Memory B cell (primary cell): ENCODE results near the gene XIRP1.
"Not testable (repeated sequence)": the region's sequence is repeated elsewhere in the genome, so short reads cannot be mapped to it uniquely, and the experiment has no call there.

Source experiments
- ATAC-seq: fragments of 150-1000 bp; cut with Tn5 transposase; 2 replicates; pipeline ENCODE4 v1.10.0; 2021; ENCODE audit warnings: low read depth, mild to moderate bottlenecking, moderate library complexity
- DNase-seq, 2 donors: peaks; one replicate each; pipeline ENCODE4 v3.0.0; 2022; ENCODE audit warnings: low spot score in 2 of 2
- H3K27ac Mint-ChIP-seq: one replicate; pipeline ENCODE4 v1.8.0; 2022; ENCODE audit warnings: mild to moderate bottlenecking, moderate library complexity, mixed read lengths
- H3K27me3 Mint-ChIP-seq: one replicate; pipeline ENCODE4 v1.8.0; 2022; ENCODE audit warnings: mixed read lengths
- H3K36me3 Mint-ChIP-seq: one replicate; pipeline ENCODE4 v1.8.0; 2022; ENCODE audit warnings: mild to moderate bottlenecking, mixed read lengths
- H3K4me1 Mint-ChIP-seq: one replicate; pipeline ENCODE4 v1.8.0; 2022; ENCODE audit warnings: mixed read lengths
- H3K4me3 Mint-ChIP-seq: one replicate; pipeline ENCODE4 v1.8.0; 2022; ENCODE audit warnings: mild to moderate bottlenecking, moderate library complexity, mixed read lengths
- H3K9me3 Mint-ChIP-seq: one replicate; pipeline ENCODE4 v1.8.0; 2022; ENCODE audit warnings: mixed read lengths

Gene XIRP1

DNA sequence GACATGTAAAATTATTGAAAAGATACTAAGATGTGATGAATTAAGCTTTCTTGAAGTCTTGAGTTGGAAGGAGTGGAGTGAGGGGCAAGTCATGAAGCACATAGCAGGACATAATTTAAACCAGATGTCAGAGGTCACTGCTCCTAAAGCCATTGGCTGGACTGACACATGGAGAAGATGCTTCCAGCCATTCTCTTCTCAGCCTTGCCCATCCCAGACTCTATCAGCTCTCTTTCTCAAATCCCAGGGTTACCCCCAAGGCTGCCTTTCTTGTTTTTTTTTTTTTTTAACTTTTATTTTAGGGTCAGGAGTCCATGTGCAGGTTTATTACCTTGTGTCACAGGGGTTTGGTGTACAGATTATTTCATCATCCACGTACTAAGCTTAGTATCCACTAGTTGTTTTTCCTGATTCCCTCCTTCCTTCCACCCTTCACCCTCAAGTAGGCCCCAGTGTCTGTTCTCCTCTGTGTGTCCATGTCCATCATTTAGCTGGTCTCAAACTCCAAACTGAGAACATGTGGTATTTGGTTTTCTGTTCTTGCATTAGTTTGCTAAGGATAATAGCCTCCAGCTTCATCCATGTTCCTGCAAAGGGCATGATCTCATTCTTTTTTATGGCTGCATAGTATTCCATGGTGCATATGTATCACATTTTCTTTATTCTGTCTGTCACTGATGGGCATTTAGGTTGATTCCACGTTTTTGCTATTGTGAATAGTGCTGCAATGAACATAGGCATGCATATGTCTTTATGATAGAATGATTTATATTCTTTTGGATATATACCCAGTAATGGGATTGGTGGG, 18.9 kb downstream of the XIRP1 start:
- H3K27me3 Mint-ChIP-seq: no peaks in the 10 kb centered on the region
- peaks cover 9% of the 10 kb centered on the region for H3K4me1 Mint-ChIP-seq
- DNase-seq: no peak
- ATAC-seq: no peak
- no peaks in the 10 kb centered on the region for H3K36me3 Mint-ChIP-seq
- H3K9me3 Mint-ChIP-seq: no peaks in the 10 kb centered on the region
- no peak overlapping the region for H3K27ac Mint-ChIP-seq
- no peak overlapping the region for H3K4me3 Mint-ChIP-seq

DNA sequence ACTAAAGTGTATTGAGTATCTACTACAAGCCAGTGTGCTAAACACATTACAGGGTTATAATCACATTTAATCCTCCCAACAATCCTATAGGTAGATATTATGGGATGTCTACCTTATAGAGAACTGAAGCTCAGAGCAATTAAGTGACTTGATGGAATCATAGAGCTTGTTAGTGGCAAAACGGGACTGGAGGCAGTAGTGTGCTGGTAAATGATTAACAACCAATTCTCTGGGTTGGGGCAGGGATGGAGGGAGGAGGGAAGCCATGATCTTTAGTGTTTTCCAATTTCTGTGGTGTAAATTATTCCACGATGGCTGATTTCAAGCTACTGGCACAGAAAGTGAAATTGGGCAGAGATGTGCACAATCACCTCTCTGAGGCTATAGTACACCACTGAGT, 20.5 kb downstream of the XIRP1 start:
- ATAC-seq (no peak), DNase-seq (no peak)
- H3K27me3 Mint-ChIP-seq: no peaks in the 10 kb centered on the region
- H3K27ac Mint-ChIP-seq: no peak overlapping the region
- no peaks in the 10 kb centered on the region for H3K9me3 Mint-ChIP-seq
- H3K4me1 Mint-ChIP-seq: peaks cover 2% of the 10 kb centered on the region
- no peak overlapping the region for H3K4me3 Mint-ChIP-seq
- no peaks in the 10 kb centered on the region for H3K36me3 Mint-ChIP-seq

DNA sequence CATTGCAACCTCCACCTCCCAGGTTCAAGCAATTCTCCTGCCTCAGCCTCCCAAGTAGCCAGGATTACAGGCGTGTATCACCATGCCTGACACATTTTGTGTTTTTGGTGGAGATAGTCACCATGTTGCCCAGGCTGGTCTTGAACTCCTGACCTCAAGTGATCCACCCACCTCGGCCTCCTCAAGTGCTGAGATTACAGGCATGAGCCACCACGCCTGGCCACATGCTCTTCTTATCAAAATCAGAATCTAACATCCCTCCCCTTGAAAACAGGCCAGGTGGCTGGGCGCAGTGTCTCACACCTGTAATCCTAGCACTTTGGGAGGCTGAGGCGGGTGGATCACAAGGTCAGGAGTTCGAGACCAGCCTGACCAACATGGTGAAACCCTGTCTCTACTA, 21.5 kb downstream of the XIRP1 start:
- not testable (repeated sequence) for H3K27me3 Mint-ChIP-seq, H3K36me3 Mint-ChIP-seq, H3K9me3 Mint-ChIP-seq, H3K4me3 Mint-ChIP-seq, DNase-seq, H3K27ac Mint-ChIP-seq, H3K4me1 Mint-ChIP-seq, ATAC-seq

DNA sequence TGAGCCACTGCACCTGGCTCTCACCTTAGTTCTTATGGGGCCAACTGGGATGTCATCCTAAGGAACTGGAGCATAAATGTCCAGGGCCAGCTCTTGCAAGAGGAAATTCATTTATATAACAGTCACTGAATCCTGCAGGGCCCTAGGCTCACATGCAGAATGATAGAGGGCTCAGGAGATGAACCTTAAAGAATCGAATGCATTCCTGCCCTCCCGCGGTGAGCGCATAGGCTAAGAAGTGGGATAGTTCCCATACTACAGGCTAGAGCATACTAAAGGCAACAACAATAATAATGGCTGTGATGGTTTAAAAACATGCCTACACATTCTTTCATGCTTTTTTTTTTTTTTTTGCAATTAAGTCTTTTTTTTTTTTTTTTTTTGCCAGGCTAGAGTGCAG, 21.9 kb downstream of the XIRP1 start:
- Mint-ChIP-seq H3K4me1 (peaks cover 2% of the 10 kb centered on the region), H3K36me3 (no peaks in the 10 kb centered on the region), H3K4me3 (no peak overlapping the region), H3K27ac (no peak overlapping the region), H3K27me3 (no peaks in the 10 kb centered on the region), H3K9me3 (no peaks in the 10 kb centered on the region)
- no peak for ATAC-seq
- no peak for DNase-seq

DNA sequence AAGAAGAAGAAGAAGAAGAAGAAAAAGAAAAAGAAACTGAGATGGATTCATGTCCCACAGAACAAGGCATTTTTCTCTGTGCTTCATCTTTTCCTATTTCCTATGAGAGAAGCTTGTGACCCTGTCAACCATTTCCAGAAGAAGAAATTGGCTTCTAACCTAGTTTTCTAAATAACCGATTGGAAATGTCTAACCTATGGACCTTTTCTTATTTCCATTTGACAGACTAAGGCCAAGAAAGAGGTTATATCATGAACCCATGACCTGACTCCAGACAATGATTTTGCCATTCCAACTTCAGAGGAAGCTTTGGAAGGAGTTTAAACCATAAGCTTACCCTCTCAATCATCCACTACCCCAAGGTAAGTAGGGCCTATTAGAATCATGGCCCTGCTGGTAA, 22.7 kb downstream of the XIRP1 start:
- no peak overlapping the region for H3K4me3 Mint-ChIP-seq
- H3K36me3 Mint-ChIP-seq: no peaks in the 10 kb centered on the region
- peaks cover under 1% of the 10 kb centered on the region for H3K4me1 Mint-ChIP-seq
- no peaks in the 10 kb centered on the region for H3K9me3 Mint-ChIP-seq
- H3K27me3 Mint-ChIP-seq: no peaks in the 10 kb centered on the region
- no peak for ATAC-seq
- no peak for DNase-seq
- H3K27ac Mint-ChIP-seq: no peak overlapping the region

DNA sequence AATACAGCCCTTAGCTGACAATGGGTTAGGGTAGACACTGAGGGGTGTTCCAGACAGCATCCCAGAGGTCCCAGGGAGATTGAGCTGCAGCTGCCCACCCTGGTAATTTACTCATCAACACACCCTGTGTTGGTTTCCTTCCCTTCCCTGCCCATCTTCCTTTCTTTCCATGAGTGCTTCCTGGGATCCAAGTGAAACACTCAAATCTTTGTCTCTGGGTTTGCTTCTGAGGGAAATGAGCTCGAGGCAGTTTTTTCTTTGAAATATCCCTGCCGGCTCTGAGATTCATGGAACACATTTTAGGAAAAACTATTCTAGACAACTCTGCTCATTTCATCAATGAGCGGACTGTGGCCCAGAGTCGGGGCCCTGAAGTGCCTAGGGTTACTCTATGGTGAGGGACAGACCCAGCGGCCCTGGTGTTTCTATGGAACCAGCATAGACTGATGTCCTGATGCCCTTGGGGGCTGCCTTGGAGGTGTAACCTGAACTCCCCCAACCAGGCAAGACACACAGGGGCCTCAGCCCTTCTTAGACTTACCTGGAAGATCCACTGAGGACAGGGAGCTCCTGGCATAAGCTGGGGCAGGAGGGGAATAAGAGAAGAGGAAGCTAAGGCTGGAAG, 24.1 kb downstream of the XIRP1 start:
- no peak overlapping the region for H3K27ac Mint-ChIP-seq
- no peaks in the 10 kb centered on the region for H3K36me3 Mint-ChIP-seq
- no peaks in the 10 kb centered on the region for H3K27me3 Mint-ChIP-seq
- ATAC-seq (no peak), DNase-seq (no peak)
- H3K9me3 Mint-ChIP-seq: peaks cover 4% of the 10 kb centered on the region
- no peaks in the 10 kb centered on the region for H3K4me1 Mint-ChIP-seq
- no peak overlapping the region for H3K4me3 Mint-ChIP-seq

DNA sequence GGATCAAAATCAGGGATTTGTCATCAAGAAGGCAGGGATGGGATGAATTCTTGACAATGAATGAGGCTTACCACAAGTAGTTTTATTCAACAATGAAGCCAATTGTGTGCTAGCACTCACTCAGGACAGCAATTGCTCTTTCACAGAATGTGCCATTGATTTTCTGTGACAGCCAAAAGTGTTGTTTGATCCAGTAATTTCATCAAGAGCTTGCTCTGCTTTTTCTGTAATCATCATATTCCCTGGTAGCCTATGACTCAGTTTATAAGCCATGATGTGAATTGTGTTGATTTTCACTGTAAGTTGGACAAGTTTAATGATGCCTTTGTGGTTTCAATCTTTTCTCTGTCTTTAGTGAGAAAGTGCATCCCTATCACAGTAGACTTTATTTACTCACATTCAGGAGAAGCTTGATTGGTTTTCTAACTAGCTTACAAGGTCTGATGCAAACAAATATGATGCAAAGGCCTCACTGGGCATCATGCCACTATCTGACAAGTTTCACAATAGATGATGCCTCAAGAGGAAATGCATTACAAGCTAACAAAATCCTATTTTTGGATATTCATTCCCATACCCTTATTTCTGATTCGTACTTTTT, 25.4 kb downstream of the XIRP1 start:
- Mint-ChIP-seq H3K4me3 (no peak overlapping the region), H3K27ac (no peak overlapping the region), H3K36me3 (no peaks in the 10 kb centered on the region), H3K27me3 (no peaks in the 10 kb centered on the region), H3K4me1 (no peaks in the 10 kb centered on the region), H3K9me3 (peaks cover 4% of the 10 kb centered on the region)
- DNase-seq: no peak
- ATAC-seq: no peak

DNA sequence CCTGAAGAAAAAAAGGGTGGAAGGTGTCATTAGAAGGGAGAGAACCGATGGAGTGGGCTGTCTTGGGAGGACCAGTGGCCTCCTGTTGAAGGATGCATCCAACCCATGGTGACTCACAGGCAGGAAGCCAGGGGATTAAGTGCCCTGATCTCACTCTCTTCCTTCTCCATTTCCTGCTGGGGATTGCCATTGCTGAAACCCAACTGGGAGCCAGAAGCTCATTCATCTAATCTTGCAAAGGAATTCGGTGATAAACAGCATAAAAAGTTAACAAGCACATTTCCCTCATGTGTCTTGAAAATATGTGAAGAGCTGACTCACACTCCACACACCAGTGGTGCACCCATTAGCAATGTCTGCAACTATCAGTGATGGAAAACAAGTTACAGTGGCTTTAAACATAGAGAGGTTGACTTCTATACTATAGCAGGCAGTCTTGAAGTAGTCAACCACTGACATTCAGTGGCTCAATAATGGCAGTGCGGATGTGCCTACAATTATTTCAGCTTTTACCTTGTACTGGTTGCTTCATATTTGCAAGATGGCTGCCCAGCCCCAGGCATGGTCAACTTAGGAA, 26.2 kb downstream of the XIRP1 start:
- Mint-ChIP-seq H3K36me3 (no peaks in the 10 kb centered on the region), H3K27me3 (no peaks in the 10 kb centered on the region), H3K27ac (no peak overlapping the region), H3K4me1 (no peaks in the 10 kb centered on the region), H3K9me3 (peaks cover 4% of the 10 kb centered on the region), H3K4me3 (no peak overlapping the region)
- DNase-seq: no peak
- peak; percentile 59 for ATAC-seq

DNA sequence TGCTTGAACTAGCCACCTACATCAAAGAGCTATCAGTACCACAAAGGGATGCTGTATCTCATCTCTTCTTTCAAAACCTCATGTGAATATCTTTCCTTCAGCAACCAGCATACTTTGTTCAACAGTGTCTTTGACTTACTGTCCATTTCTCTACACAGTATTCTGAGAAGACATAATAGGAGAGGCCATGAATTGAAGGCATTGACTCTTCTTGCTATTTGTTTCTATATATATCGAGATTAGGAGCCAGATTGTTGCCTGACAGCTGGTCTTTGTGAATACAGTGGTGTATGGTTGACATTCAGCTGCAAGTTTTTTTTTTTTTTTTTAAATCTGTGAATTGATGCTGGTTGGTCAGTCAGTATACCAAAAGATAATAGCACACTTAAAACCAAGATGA, 26.9 kb downstream of the XIRP1 start:
- no peak overlapping the region for H3K4me3 Mint-ChIP-seq
- H3K27me3 Mint-ChIP-seq: no peaks in the 10 kb centered on the region
- no peak overlapping the region for H3K27ac Mint-ChIP-seq
- DNase-seq: no peak
- H3K36me3 Mint-ChIP-seq: no peaks in the 10 kb centered on the region
- no peaks in the 10 kb centered on the region for H3K4me1 Mint-ChIP-seq
- no peak for ATAC-seq
- H3K9me3 Mint-ChIP-seq: peaks cover 4% of the 10 kb centered on the region

DNA sequence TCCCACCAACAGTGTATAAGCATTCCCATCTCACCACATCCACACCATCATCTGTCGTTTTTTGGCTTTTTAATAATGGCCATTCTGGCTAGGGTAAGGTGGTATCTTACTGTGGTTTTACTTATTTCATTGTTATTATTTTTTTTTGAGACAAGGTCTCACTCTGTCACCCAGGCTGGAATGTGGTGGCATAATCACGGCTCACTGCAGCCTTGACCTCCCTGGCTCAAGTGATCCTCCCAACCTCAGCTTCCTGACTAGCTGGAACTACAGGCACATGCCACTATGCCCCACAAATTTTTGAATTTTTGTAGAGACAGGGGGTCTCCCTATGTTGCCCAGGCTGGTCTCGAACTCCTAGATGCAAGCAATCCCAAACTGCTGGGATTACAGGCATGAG, 28.0 kb downstream of the XIRP1 start:
- H3K9me3 Mint-ChIP-seq: peaks cover 4% of the 10 kb centered on the region
- DNase-seq: no peak
- H3K4me1 Mint-ChIP-seq: no peaks in the 10 kb centered on the region
- H3K27ac Mint-ChIP-seq: no peak overlapping the region
- no peaks in the 10 kb centered on the region for H3K27me3 Mint-ChIP-seq
- H3K36me3 Mint-ChIP-seq: no peaks in the 10 kb centered on the region
- ATAC-seq: no peak
- H3K4me3 Mint-ChIP-seq: no peak overlapping the region

DNA sequence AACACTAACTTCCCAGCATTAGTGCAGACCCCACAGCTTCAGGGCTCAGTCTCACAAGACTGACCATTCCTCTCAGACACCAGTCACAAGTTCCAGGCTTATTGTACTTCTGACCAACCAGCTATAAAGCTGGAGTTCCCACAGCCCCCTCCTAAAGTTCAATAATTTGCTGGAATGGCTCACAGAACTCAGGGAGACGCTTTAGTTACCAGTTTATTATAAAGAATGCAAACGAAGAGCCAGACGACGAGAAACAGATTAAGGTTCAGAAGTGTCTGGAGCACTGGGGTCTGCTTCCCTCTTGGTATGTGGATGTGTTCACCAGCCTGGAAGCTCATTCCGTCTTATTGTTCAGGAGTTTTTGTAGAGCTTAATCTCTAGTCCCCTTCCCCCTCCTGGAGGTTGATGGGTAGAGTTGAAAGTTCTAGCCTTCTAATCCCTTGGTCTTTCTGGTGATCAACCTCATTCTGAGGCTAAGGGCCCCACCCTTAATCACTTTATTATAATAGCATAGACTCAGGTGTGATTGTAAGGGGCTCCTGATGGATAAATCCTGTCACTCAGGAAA, 34.2 kb downstream of the XIRP1 start:
- Mint-ChIP-seq H3K27me3 (no peaks in the 10 kb centered on the region), H3K27ac (no peak overlapping the region), H3K4me3 (no peak overlapping the region), H3K36me3 (no peaks in the 10 kb centered on the region), H3K9me3 (peaks cover under 1% of the 10 kb centered on the region), H3K4me1 (peaks cover 6% of the 10 kb centered on the region)
- DNase-seq (no peak), ATAC-seq (no peak)

DNA sequence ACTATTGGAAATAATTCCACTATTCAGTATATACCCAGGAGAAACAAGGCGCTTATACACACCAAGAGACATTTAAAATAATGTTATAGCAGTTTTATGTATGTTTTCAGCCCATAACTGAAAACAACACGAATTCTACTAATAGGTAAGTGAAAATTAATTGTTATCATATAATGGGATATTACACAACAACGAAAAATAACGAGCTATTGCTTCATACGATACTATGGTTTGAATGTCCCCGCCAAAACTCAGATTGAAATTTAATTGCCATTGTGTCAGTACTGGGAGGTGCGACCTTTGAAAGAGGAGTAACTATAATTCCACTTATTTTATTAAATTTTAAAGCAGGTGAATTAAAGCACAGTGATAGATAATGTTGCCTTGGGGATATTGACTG, 35.0 kb downstream of the XIRP1 start:
- DNase-seq (no peak), ATAC-seq (no peak)
- H3K4me1 Mint-ChIP-seq: peaks cover 9% of the 10 kb centered on the region
- H3K9me3 Mint-ChIP-seq: no peaks in the 10 kb centered on the region
- no peak overlapping the region for H3K27ac Mint-ChIP-seq
- no peaks in the 10 kb centered on the region for H3K27me3 Mint-ChIP-seq
- no peak overlapping the region for H3K4me3 Mint-ChIP-seq
- no peaks in the 10 kb centered on the region for H3K36me3 Mint-ChIP-seq

DNA sequence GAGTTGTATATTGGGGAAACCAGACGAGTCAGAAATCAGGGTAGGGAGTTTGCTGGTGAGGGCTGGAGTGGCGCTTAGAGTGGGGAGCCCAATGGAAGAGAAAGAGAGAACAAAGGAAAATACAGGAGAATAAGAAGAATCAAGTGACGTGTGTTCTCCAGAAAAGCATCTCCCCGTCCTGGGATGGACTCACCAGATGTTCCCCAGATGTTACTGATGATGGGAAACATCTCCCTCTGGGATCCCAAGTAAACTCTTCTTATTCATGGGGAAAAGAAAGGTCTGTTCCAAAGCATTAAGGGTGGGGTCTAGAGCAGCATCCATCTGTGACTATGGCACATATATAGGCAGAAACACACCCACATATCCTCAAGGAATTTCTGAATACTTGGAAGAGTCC, 36.0 kb downstream of the XIRP1 start:
- ATAC-seq (no peak), DNase-seq (no peak)
- no peak overlapping the region for H3K4me3 Mint-ChIP-seq
- H3K36me3 Mint-ChIP-seq: no peaks in the 10 kb centered on the region
- H3K27ac Mint-ChIP-seq: no peak overlapping the region
- H3K4me1 Mint-ChIP-seq: peaks cover 16% of the 10 kb centered on the region
- H3K27me3 Mint-ChIP-seq: no peaks in the 10 kb centered on the region
- no peaks in the 10 kb centered on the region for H3K9me3 Mint-ChIP-seq

DNA sequence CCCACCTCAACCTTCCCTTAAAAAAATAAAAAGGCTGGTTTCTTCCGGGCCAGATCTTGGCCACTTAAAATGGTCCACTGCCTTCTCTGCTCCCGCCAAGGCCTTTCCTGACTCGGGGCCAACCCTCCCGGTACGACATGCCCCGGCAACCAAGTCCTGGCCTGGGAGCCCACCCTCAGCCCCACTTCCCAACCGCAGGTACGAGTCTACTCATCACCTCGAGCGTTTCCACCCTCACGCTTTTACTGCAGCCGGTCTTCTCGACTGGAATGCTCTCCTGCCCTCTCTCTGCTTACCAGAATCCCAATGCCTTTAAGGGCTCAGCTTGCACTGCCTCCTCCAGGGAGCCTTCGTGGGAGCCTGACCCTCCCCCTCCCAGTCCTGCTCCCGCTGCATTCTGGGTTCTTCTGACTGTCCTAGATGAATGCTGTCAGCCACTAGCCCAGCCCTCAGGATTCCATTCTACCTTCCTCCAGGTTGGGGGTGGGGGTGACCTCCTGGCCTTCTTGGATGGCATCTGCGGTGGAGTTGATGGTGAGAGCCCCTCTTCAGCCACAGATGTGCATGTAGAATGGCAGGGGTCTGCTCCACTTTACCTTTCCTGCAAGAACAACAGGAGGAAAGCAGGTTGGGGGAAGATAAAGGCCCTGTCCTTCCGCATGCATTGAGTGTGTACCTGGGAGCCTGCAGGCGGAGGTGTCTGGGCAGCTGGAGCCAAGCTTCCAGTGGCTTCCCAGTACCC, 37.9 kb downstream of the XIRP1 start:
- Mint-ChIP-seq H3K4me1 (peaks cover 31% of the 10 kb centered on the region), H3K36me3 (no peaks in the 10 kb centered on the region), H3K27ac (peak overlapping the region; percentile 92), H3K4me3 (peak overlapping the region; percentile 81), H3K9me3 (no peaks in the 10 kb centered on the region), H3K27me3 (no peaks in the 10 kb centered on the region)
- DNase-seq: no peak
- ATAC-seq: no peak
